Brain microvascular endothelial cell (primary cell): ENCODE data around the gene SLC4A4.

Source experiments
- DNase-seq: peaks from one replicate; pipeline ENCODE4 v3.0.0-alpha.2; 2020
- H3K27ac ChIP-seq: fragments of 250-450 bp; sonication (Bioruptor Pico); 2 replicates; pipeline ENCODE4 v1.5.1; 2020; ENCODE audit warnings: mild to moderate bottlenecking, moderate library complexity
- H3K27me3 ChIP-seq: fragments of 250-450 bp; sonication (Bioruptor Pico); replicated peaks from 2 replicates; pipeline ENCODE4 v1.5.1; 2020; ENCODE audit warnings: mild to moderate bottlenecking
- H3K36me3 ChIP-seq: fragments of 250-450 bp; sonication (Bioruptor Pico); replicated peaks from 2 replicates; pipeline ENCODE4 v1.5.1; 2020; ENCODE audit warnings: mild to moderate bottlenecking
- H3K4me3 ChIP-seq: 2 replicates; pipeline ENCODE4 v1.5.1; 2011; ENCODE audit warnings: low read depth, mild to moderate bottlenecking, control low read depth, low read length, moderate library complexity
- in situ Hi-C: cut with HindIII; loops from 2 replicates; pipeline ENCODE4 v1.10.0; 2017; ENCODE audit warnings: low sequenced_read_pairs, low pct_ligation_motif_present
- TF ChIP-seq, protein P1 (sequence below): IDR thresholded peaks from 2 replicates; pipeline ENCODE4 v1.5.1; 2011; ENCODE audit warnings: low read depth, mild to moderate bottlenecking, moderate library complexity, low read length, control low read depth, inconsistent platforms; ENCODE audit errors: missing control alignments

The SLC4A4 gene

DNA sequence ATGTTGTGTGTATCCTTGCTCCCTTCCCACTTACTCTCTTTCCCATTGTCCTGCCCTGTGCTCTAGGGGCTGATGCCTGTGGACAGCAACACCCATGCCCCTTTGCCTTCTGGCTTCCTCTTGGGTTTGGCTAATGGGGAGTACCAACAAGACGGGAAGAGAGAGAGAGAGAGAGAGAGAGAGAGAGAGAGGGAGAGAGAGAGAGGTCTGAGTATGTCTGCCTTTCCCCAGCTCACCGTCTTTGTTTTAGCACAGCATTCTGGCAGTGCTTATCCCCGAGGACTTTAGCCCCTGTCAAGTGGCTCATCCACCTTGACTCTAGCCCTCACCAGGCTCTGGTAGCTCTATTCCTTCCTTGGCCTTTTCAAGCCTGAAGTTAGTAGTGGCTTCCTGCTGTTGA lies 128.0 kb downstream of the SLC4A4 start:
- no peaks in the 10 kb centered on the region for H3K27me3 ChIP-seq
- no peaks in the 10 kb centered on the region for H3K36me3 ChIP-seq
- in situ Hi-C loops, result no loop called here
- no peak overlapping the region for H3K4me3 ChIP-seq
- TF ChIP-seq, protein P1, sequence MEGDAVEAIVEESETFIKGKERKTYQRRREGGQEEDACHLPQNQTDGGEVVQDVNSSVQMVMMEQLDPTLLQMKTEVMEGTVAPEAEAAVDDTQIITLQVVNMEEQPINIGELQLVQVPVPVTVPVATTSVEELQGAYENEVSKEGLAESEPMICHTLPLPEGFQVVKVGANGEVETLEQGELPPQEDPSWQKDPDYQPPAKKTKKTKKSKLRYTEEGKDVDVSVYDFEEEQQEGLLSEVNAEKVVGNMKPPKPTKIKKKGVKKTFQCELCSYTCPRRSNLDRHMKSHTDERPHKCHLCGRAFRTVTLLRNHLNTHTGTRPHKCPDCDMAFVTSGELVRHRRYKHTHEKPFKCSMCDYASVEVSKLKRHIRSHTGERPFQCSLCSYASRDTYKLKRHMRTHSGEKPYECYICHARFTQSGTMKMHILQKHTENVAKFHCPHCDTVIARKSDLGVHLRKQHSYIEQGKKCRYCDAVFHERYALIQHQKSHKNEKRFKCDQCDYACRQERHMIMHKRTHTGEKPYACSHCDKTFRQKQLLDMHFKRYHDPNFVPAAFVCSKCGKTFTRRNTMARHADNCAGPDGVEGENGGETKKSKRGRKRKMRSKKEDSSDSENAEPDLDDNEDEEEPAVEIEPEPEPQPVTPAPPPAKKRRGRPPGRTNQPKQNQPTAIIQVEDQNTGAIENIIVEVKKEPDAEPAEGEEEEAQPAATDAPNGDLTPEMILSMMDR, result no peak
- no peak for DNase-seq
- no peak overlapping the region for H3K27ac ChIP-seq

DNA sequence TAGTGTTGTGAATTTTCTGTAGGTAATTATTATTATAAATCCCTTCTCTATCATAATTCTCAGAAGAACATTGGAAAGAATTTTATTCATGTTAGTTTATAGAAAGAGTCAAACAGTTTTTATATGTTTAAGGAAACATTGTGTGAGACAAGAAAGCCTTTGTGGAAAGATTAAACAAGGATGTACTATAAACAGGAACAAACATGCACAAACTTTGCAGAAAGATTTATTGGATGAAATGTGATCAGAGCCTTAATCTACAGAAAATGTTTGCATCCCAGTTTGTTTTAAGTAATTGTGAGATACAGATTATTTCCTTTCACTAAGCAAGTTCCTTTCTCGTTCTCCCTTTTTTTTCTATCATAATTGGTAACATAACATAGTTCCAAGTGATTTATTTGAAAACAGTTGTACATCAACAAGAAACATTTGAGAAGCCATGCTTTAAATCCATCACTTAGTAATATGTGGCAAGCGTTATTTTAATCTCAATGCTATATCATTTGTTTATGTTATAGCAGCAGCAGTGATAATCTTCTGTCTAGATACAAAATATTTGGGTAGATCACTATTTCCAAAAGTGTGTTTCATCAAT lies 129.4 kb downstream of the SLC4A4 start:
- no peaks in the 10 kb centered on the region for H3K36me3 ChIP-seq
- TF ChIP-seq, protein P1, result no peak
- H3K4me3 ChIP-seq, result no peak overlapping the region
- H3K27me3 ChIP-seq, result no peaks in the 10 kb centered on the region
- DNase-seq, result no peak
- in situ Hi-C loops, result no loop called here
- no peak overlapping the region for H3K27ac ChIP-seq

DNA sequence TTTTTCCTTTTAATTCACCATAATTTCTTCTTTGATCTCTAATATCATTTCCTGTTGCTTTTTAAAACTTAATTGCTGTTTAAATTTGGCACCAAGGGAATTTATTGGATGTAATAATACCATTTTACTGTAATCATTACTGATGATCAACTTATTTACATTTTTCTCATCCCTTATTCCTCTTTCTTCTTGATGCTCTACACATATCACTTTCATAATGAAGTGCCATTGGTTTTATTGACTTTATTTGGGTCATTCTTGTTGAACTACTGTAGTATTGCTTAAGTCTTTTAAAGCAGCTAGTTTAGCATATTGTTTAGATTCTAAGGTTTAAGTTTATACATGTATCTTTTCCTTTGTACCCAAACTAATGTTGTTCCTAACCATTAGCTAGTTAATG lies 130.7 kb downstream of the SLC4A4 start:
- no peak overlapping the region for H3K4me3 ChIP-seq

DNA sequence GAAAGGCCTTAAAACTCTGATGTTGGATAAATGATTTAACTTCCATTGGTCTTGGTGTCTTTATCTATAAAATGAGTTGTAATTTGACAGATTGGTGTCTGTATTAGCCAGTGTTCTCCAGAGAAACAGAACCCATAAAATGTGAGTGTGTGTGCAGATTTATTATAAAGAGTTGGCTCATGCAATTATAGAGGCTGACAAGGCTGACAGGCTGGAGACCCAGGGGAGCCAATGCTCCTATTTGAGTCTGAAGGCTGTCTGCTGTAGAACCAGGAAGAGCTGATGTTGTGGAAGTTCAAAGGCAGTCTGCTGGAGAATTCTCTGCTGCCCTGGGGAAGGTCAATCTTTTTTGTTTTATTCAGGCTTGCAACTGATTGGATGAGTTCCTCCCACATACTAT lies 131.7 kb downstream of the SLC4A4 start:
- Histone ChIP-seq H3K27me3 (no peaks in the 10 kb centered on the region), H3K36me3 (no peaks in the 10 kb centered on the region), H3K27ac (no peak overlapping the region), H3K4me3 (no peak overlapping the region)
- no peak for DNase-seq
- in situ Hi-C loops, result no loop called here
- TF ChIP-seq, protein P1, result no peak

More for the DNA sequence above, 130.7 kb downstream of the SLC4A4 start:
- Histone ChIP-seq H3K36me3 (no peaks in the 10 kb centered on the region), H3K27ac (no peak overlapping the region), H3K27me3 (no peaks in the 10 kb centered on the region)
- no peak for DNase-seq
- in situ Hi-C loops, result no loop called here
- TF ChIP-seq, protein P1, result no peak

DNA sequence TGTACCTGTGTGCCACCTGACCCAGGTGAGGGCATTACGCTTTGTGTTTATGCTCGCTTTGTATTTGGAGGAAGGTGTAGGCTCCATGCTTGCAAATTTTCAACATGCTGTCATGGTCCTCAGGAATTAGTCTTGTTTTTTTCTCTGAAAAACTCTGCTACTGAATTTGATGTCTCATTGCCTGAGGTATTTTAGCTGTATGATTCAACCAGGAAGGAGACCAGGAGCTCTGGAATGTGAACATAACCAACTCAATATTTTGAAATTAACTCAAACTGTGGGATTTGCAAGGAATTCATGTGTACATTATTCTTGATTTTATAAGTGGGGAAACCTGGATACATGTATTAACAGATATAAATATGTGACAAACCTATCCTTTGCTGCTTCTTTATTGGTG lies 134.1 kb downstream of the SLC4A4 start:
- Histone ChIP-seq H3K27ac (peak overlapping the region; percentile 35), H3K27me3 (no peaks in the 10 kb centered on the region), H3K36me3 (no peaks in the 10 kb centered on the region), H3K4me3 (no peak overlapping the region)
- DNase-seq, result peak; percentile 65
- TF ChIP-seq, protein P1, result no peak
- in situ Hi-C loops, result no loop called here

DNA sequence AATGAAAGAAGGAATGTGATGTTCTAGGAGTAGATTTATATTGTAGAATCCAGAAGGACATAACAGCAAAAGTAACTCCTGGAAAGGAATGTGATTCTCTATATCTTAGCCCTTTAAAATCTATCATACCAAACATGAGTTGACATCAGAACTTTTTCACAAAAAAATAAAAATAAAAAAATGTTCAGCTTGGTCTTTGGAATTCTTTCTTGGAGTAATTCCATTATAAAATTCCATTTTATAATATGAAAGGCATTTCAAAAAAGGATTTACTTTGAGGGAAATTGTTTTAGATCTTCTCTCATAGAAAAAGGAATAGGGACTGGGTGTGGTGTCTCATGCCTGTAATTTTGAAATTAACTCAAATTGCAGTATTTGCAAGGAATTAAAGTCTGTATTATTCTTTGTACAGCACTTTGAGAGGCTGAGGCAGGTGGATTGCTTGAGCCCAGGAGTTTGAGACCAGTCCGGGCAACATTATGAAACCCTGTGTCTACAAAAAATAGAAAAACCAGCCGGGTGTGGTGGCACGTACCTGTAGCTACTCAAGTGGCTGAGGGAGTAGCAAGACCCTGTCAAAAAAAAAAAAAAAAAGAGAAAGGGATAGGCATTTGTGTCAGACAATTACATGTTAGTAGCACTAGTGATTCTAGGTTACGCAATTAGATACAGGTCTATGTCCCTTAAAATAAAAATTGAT lies 134.9 kb downstream of the SLC4A4 start:
- in situ Hi-C loops, result no loop called here
- H3K36me3 ChIP-seq, result no peaks in the 10 kb centered on the region
- TF ChIP-seq, protein P1, result no peak
- H3K27me3 ChIP-seq, result no peaks in the 10 kb centered on the region
- no peak overlapping the region for H3K4me3 ChIP-seq
- H3K27ac ChIP-seq, result peak overlapping the region; percentile 35
- DNase-seq, result no peak
